ENCODE data around the gene CNIH4. TPM values are rescaled to one million over a fixed set of nuclear protein-coding genes. Genes with fewer than 3 reads are reported as not detected.
"Not testable (repeated sequence)": the region's sequence is repeated elsewhere in the genome, so short reads cannot be mapped to it uniquely, and the experiment has no call there.

Gene CNIH4
- total RNA-seq, 2 donors from 2014 or later: 31.0 to 55.5 TPM

DNA sequence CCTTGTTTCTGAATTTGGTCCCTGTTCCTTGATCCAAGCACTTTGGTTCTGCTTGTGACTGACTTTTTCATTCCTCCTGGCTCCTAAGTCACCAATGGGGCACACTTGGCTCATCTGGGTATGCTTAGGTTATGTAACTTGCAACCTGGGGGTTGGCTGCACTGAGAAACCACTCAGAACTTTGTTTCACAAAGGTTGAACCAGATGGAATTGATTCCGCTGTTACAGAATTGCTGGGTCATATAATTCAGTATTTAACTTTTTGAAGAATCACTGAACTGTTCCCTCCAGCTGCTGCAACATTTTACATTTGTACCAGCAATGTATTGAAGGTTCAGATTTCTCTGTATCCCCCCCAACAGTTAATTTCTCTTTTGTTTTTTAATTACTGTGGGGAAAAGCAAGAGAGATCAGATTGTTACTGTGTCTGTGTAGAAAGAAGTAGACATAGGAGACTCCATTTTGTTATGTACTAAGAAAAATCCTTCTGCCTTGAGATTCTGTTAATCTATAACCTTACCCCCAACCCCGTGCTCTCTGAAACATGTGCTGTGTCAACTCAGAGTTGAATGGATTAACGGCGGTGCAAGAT, 17.1 kb upstream of the CNIH4 start:
- TF ChIP-seq CTCF (IDR thresholded peaks at IDR 0.05): no peak
- DNase-seq (ENCODE audit: low spot score): no peak
- H3K4me3 ChIP-seq: no peak overlapping the region
- peaks cover 5% of the 10 kb centered on the region in 2 donors for H3K4me1 ChIP-seq (ENCODE audit: control insufficient read depth in 1 of 2, low read depth in 2 of 2)
- no peak overlapping the region for H3K27ac ChIP-seq
- peaks cover 10% of the 10 kb centered on the region for H3K9me3 ChIP-seq
- H3K36me3 ChIP-seq: no peaks in the 10 kb centered on the region
- H3K27me3 ChIP-seq (replicated peaks; ENCODE audit: insufficient read depth): no peaks in the 10 kb centered on the region
- ATAC-seq (ENCODE audit: insufficient number of reproducible peaks, low FRiP score, low read depth): no peak

DNA sequence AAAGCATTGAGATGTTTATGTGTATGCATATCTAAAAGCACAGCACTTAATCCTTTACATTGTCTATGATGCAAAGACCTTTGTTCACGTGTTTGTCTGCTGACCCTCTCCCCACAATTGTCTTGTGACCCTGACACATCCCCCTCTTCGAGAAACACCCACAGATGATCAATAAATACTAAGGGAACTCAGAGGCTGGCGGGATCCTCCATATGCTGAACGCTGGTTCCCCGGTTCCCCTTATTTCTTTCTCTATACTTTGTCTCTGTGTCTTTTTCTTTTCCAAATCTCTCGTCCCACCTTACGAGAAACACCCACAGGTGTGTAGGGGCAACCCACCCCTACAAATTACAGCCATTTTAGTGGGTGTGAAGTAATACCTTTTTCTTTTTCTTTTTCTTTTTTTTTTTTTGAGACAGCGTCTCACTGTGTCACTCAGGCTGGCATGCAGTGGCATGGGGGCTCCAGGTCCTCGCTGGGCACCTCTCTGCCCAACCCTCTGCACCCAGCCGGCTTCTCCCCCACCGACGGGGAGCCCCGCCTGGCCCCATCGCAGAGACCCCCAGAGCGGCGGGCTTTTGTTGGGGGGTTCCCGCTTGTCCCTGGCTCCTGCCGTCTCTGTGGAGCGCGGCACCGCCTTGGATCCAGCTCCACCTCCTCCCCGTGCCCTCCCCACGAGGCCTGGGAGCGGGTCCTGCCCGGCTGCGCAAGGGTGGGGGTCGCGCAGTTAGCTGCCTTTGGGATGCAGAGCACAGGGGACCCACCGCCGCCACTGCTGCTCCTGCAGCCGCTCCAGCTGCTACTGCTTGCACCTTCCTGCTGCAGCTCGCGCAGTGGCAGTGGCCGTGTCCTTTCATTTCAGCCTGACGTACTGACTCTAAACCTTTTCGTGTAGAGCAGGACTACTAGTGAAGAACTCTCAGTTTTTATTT, 16.0 kb upstream of the CNIH4 start:
- H3K4me3 ChIP-seq: peak overlapping the region; percentile 79
- not testable (repeated sequence) for DNase-seq (ENCODE audit: low spot score); H3K27ac ChIP-seq; H3K4me1 ChIP-seq (ENCODE audit: control insufficient read depth in 1 of 2, low read depth in 2 of 2); H3K36me3 ChIP-seq; ATAC-seq (ENCODE audit: insufficient number of reproducible peaks, low FRiP score, low read depth); H3K27me3 ChIP-seq (replicated peaks; ENCODE audit: insufficient read depth)
- H3K9me3 ChIP-seq: peaks cover 12% of the 10 kb centered on the region

- peaks cover 5% of the 10 kb centered on the region in 2 donors for H3K4me1 ChIP-seq (ENCODE audit: control insufficient read depth in 1 of 2, low read depth in 2 of 2)
- no peaks in the 10 kb centered on the region for H3K36me3 ChIP-seq
- TF ChIP-seq CTCF (IDR thresholded peaks at IDR 0.05): no peak
- no peak overlapping the region for H3K27ac ChIP-seq
- no peak for DNase-seq (ENCODE audit: low spot score)
- no peak overlapping the region for H3K4me3 ChIP-seq
- no peaks in the 10 kb centered on the region for H3K27me3 ChIP-seq (replicated peaks; ENCODE audit: insufficient read depth)
- ATAC-seq (ENCODE audit: insufficient number of reproducible peaks, low FRiP score, low read depth): no peak
- H3K9me3 ChIP-seq: peaks cover 12% of the 10 kb centered on the region
These were observed 13.0 kb upstream of the CNIH4 start for GRCh38 chr1:224343679-224344078.

- H3K4me1 ChIP-seq (ENCODE audit: control insufficient read depth in 1 of 2, low read depth in 2 of 2): no peaks in the 10 kb centered on the region
- H3K36me3 ChIP-seq: no peaks in the 10 kb centered on the region
- ATAC-seq (ENCODE audit: insufficient number of reproducible peaks, low FRiP score, low read depth) (no peak), DNase-seq (ENCODE audit: low spot score) (no peak)
- no peak for TF ChIP-seq CTCF (IDR thresholded peaks at IDR 0.05)
- H3K4me3 ChIP-seq: no peak overlapping the region
- H3K27me3 ChIP-seq (replicated peaks; ENCODE audit: insufficient read depth): no peaks in the 10 kb centered on the region
- H3K27ac ChIP-seq: no peak overlapping the region
- H3K9me3 ChIP-seq: peaks cover 12% of the 10 kb centered on the region
These were observed 8.5 kb upstream of the CNIH4 start for GRCh38 chr1:224348137-224348536.

DNA sequence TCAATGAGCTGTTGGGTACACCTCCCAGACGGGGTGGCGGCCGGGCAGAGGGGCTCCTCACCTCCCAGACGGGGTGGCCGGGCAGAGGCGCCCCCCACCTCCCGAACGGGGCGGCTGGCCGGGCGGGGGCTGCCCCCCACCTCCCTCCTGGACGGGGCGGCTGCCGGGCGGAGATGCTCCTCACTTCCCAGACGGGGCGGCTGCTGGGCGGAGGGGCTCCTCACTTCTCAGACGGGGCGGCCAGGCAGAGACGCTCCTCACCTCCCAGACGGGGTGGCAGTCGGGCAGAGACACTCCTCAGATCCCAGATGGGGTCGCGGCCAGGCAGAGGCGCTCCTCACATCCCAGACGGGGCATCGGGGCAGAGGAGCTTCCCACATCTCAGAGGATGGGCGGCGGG, 7.0 kb upstream of the CNIH4 start:
- not testable (repeated sequence) for H3K27me3 ChIP-seq (replicated peaks; ENCODE audit: insufficient read depth); ATAC-seq (ENCODE audit: insufficient number of reproducible peaks, low FRiP score, low read depth); DNase-seq (ENCODE audit: low spot score); H3K36me3 ChIP-seq; H3K4me1 ChIP-seq (ENCODE audit: control insufficient read depth in 1 of 2, low read depth in 2 of 2); H3K27ac ChIP-seq; H3K9me3 ChIP-seq; H3K4me3 ChIP-seq

- not testable (repeated sequence) for H3K36me3 ChIP-seq; DNase-seq (ENCODE audit: low spot score); H3K4me1 ChIP-seq (ENCODE audit: control insufficient read depth in 1 of 2, low read depth in 2 of 2); H3K4me3 ChIP-seq; ATAC-seq (ENCODE audit: insufficient number of reproducible peaks, low FRiP score, low read depth); H3K27me3 ChIP-seq (replicated peaks; ENCODE audit: insufficient read depth); H3K27ac ChIP-seq; H3K9me3 ChIP-seq
These were observed 4.1 kb upstream of the CNIH4 start for GRCh38 chr1:224352436-224353085.

Measured in thoracic aorta (tissue), 2 donors.